Transverse colon (tissue), 4 donors: ENCODE measurements around the gene LXN. TPM values are rescaled to one million over a fixed set of nuclear protein-coding genes. Genes with fewer than 3 reads are reported as not detected.

ENCODE experiments used
- DNase-seq: peaks from one replicate; pipeline ENCODE4 v3.0.0-alpha.2; 2019
- H3K27ac ChIP-seq, 4 donors: fragments of 200-600 bp; sonication (generic); 2 replicates each; pipeline ENCODE4 v1.5.1; 2016 to 2018; ENCODE audit warnings: inconsistent platforms in 4 of 4
- H3K27me3 ChIP-seq: fragments of 200-600 bp; sonication (generic); 2 replicates; pipeline ENCODE4 v1.5.1; 2017; ENCODE audit warnings: inconsistent platforms
- H3K36me3 ChIP-seq, 4 donors: fragments of 200-600 bp; sonication (generic); 2 replicates each; pipeline ENCODE4 v1.5.1; 2017 to 2019; ENCODE audit warnings: inconsistent platforms in 4 of 4
- H3K4me1 ChIP-seq, 4 donors: fragments of 200-600 bp; sonication (generic); 2 replicates each; pipeline ENCODE4 v1.5.1; 2017 to 2020; ENCODE audit warnings: inconsistent platforms in 4 of 4
- H3K4me3 ChIP-seq, 4 donors: fragments of 200-600 bp; sonication (generic); 1 replicate in 1 of 4; 2 replicates in 3 of 4; pipeline versions ENCODE4 v1.5.1 to v1.6.1; 2017 to 2019; ENCODE audit warnings: inconsistent platforms in 4 of 4
- H3K9me3 ChIP-seq, 2 donors: fragments of 200-600 bp; sonication (generic); 2 replicates each; pipeline ENCODE4 v1.5.1; 2017 to 2019; ENCODE audit warnings: inconsistent platforms in 2 of 2
- CTCF ChIP-seq, 5 experiments: fragments of 200-600 bp in 3 of 5; fragments of 450-650 bp in 2 of 5; sonication (generic) in 3 of 5; IDR thresholded peaks; 1 replicate in 2 of 5; 2 replicates in 3 of 5; pipeline ENCODE4 v1.5.1; 2016 to 2017; ENCODE audit warnings: antibody characterized with exemption in 5 of 5, inconsistent platforms in 3 of 5, mild to moderate bottlenecking in 2 of 5, moderate library complexity in 1 of 5
- EP300 ChIP-seq: sonication (generic); formaldehyde crosslinking; IDR thresholded peaks from one replicate; pipeline ENCODE4 v1.6.1; 2017; ENCODE audit warnings: antibody characterized with exemption, low read depth
- POLR2A ChIP-seq: fragments of 450-650 bp; IDR thresholded peaks from one replicate; pipeline ENCODE4 v1.6.1; 2016; ENCODE audit warnings: antibody characterized with exemption, mild to moderate bottlenecking, moderate library complexity
- POLR2AphosphoS5 ChIP-seq, 3 donors: sonication (generic); formaldehyde crosslinking; IDR thresholded peaks; one replicate each; pipeline ENCODE4 v1.6.1; 2016; ENCODE audit warnings: antibody characterized with exemption in 3 of 3
- WGBS, 2 donors: methylation state at CpG; one replicate each; pipeline ENCODE4 v1.1.5; 2018; ENCODE audit warnings: low coverage in 1 of 2; 5-methylcytosine and 5-hydroxymethylcytosine counted together
- in situ Hi-C, 4 donors: fragments of 200-750 bp; cut with MboI; loops; one replicate each; pipeline versions ENCODE4 v1.15.0 to v1.15.1; 2017; ENCODE audit warnings: low sequenced_read_pairs in 3 of 4, low pct_ligation_motif_present in 1 of 4, low pct_unique_long_range_greater_than_20kb in 1 of 4
- intact Hi-C: fragments of 100-400 bp; cut with DNase I; formaldehyde crosslinking; loops from one replicate; pipeline ENCODE4 v1.15.1; 2023; ENCODE audit warnings: low total_unique reads
- total RNA-seq, 4 donors: library from RNA; depleted of rRNA; stranded (reverse); fragments of >200 nt; gene quantifications; one replicate each; pipeline ENCODE4 v1.1.0, GENCODE V29; 2016

The LXN gene
- total RNA-seq, 4 donors from 2014 or later, result 22.2 to 55.8 (median 24.4) TPM

DNA sequence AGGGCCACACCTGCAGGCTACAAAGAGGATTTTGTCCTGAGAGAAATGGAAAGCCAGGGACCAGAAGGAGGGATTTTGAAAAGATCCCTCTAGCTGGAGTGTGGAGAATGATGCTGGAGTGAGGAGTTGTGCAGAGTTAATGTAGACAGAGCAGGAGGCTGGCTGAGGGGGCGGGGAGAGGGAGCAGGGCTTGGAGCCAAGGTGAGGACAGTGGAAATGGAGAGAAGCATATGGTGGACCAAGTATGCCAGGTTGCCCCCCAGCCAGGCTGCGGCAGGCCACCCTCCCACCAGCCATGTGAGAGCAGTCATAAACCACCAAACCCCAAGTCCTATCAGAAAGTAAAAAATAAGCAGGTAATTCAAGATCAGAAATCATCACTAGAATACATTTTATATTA lies 45.1 kb upstream of the LXN start:
- H3K9me3 ChIP-seq, result no peaks in the 10 kb centered on the region
- intact Hi-C loops, result no loop called here
- H3K27ac ChIP-seq, result peak overlapping the region in 3 of 4 donors; percentile 3 to 12 (median 11)
- no peak for TF ChIP-seq EP300
- TF ChIP-seq POLR2AphosphoS5 (IDR thresholded peaks at IDR 0.05), result no peak
- TF ChIP-seq CTCF (IDR thresholded peaks at IDR 0.05), result no peak
- no peak for TF ChIP-seq POLR2A
- no peaks in the 10 kb centered on the region for H3K36me3 ChIP-seq
- 86 to 91% methylated on average over 1 to 2 of the region's 2 CpGs for WGBS, 2 donors
- H3K27me3 ChIP-seq, result no peaks in the 10 kb centered on the region
- in situ Hi-C loops, result no loop called here
- DNase-seq, result no peak
- H3K4me3 ChIP-seq, result no peak overlapping the region
- H3K4me1 ChIP-seq, result peaks cover 4 to 32% (median 19%) of the 10 kb centered on the region in 4 donors

DNA sequence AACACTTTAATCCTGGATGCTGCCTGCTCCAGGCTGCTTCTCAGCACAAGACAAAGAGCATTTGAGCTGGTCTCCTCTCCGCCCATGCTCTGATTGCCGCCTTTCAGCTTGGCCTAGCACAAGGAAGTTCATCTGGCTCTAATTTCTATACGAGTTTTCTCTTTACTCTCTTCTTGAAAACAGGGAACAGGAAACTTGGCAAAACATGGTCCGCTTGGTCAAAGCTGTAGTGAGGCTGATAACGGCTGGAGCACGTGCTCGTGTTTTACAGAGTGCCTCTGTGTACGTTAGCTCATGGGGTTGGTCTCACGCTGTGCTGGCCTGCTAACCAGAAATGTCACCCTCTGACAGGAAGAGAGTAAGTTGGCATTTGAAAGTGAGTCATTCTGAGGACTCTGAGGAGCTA lies 40.6 kb upstream of the LXN start:
- H3K27ac ChIP-seq, result peak overlapping the region; percentile 50 to 62 (median 60)
- peak; percentile 52 for DNase-seq
- H3K4me3 ChIP-seq, result no peak overlapping the region
- intact Hi-C loops, result no loop called here
- no peaks in the 10 kb centered on the region for H3K36me3 ChIP-seq
- whole genome bisulfite sequencing, 2 donors, result 47 to 69% methylated on average over 3 to 9 of the region's 9 CpGs
- TF ChIP-seq EP300 (no peak), POLR2A (no peak), POLR2AphosphoS5 (IDR thresholded peaks at IDR 0.05) (peak in 1 of 3 donors; percentile 15)
- no peaks in the 10 kb centered on the region for H3K9me3 ChIP-seq
- in situ Hi-C loops, result loop anchor here in 1 of 4 donors (5.0 kb wide), 1 partner anchor 51 kb away; no protein-coding TSS in a partner anchor
- H3K27me3 ChIP-seq, result no peaks in the 10 kb centered on the region
- peaks cover 8 to 30% (median 16%) of the 10 kb centered on the region in 4 donors for H3K4me1 ChIP-seq

GRCh38 chr3:158712443-158712842 lies 40.0 kb upstream of the LXN start:
- WGBS, 2 donors, result 78 to 100% methylated on average over 1 of the region's 1 CpG
- Histone ChIP-seq H3K4me3 (no peak overlapping the region), H3K4me1 (peaks cover 8 to 29% (median 15%) of the 10 kb centered on the region in 4 donors), H3K36me3 (no peaks in the 10 kb centered on the region), H3K27me3 (no peaks in the 10 kb centered on the region), H3K9me3 (no peaks in the 10 kb centered on the region), H3K27ac (peak overlapping the region; percentile 50 to 62 (median 60))
- DNase-seq, result no peak
- no peak for TF ChIP-seq CTCF (IDR thresholded peaks at IDR 0.05)
- no peak for TF ChIP-seq POLR2AphosphoS5 (IDR thresholded peaks at IDR 0.05)
- no peak for TF ChIP-seq EP300
- TF ChIP-seq POLR2A, result no peak
- in situ Hi-C loops, result loop anchor here in 1 of 4 donors (5.0 kb wide), 1 partner anchor 50 kb away; no protein-coding TSS in a partner anchor
- intact Hi-C loops, result no loop called here

- in situ Hi-C loops, result loop anchor here in 1 of 4 donors (5.0 kb wide), 1 partner anchor 50 kb away; no protein-coding TSS in a partner anchor
Measured at GRCh38 chr3:158711886-158712285, 39.4 kb upstream of the LXN start.

More at GRCh38 chr3:158711886-158712285, 39.4 kb upstream of the LXN start:
- H3K4me1 ChIP-seq, result peaks cover 8 to 24% (median 15%) of the 10 kb centered on the region in 4 donors
- H3K27ac ChIP-seq, result peak overlapping the region; percentile 11 to 62 (median 60)
- DNase-seq, result no peak
- no peaks in the 10 kb centered on the region for H3K36me3 ChIP-seq
- intact Hi-C loops, result no loop called here
- H3K4me3 ChIP-seq, result no peak overlapping the region
- no peaks in the 10 kb centered on the region for H3K27me3 ChIP-seq
- WGBS, 2 donors, result 50% methylated on average over 1 of the region's 1 CpG; no CpG with 5 or more reads in 1 of the 2 donors
- TF ChIP-seq EP300 (no peak), POLR2AphosphoS5 (IDR thresholded peaks at IDR 0.05) (no peak), POLR2A (no peak), CTCF (IDR thresholded peaks at IDR 0.05) (no peak)
- H3K9me3 ChIP-seq, result no peaks in the 10 kb centered on the region
